Measurements from ENCODE around the gene BCAP31.

DNA sequence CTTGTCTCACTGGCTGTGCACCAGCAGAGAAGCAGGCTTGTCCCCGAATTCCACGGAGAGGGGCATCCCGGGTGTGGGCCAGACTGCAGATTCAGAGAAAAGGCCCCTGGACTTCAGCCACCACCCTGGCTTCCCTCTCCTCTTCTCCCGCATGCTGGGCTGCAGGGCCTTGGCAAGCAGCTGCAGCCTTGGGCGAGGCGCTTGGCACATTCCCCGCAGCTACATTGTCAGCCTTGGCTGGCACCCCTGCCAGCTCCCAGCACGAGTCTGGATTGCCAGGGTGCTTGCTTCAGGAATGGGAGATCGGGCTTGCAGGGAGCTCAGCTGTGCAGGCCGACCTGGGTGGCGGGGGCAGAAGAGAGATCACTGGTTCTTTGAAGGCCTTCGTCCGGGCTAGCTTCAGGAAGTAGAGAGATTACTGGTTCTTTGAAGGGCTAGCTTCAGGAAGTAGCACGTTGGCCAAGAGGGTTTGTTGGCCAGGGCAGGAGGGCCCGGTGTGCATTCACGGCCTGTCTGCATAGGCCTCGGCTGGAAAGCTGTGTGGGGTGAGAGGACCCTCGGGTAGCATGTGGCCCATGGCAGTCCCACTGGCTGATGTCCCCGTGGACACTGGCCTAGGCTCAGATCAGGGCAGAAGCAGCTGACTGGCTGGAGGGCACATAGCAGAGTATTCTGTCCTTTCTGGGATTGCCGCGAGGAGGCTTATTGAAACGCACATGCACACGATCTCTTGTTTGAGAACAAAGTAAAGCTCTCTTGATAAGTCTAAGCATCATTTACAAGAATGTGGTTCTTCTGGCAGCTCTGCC is 3.1 kb upstream of the BCAP31 start:
- TF ChIP-seq, protein P1, sequence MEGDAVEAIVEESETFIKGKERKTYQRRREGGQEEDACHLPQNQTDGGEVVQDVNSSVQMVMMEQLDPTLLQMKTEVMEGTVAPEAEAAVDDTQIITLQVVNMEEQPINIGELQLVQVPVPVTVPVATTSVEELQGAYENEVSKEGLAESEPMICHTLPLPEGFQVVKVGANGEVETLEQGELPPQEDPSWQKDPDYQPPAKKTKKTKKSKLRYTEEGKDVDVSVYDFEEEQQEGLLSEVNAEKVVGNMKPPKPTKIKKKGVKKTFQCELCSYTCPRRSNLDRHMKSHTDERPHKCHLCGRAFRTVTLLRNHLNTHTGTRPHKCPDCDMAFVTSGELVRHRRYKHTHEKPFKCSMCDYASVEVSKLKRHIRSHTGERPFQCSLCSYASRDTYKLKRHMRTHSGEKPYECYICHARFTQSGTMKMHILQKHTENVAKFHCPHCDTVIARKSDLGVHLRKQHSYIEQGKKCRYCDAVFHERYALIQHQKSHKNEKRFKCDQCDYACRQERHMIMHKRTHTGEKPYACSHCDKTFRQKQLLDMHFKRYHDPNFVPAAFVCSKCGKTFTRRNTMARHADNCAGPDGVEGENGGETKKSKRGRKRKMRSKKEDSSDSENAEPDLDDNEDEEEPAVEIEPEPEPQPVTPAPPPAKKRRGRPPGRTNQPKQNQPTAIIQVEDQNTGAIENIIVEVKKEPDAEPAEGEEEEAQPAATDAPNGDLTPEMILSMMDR (conservative IDR thresholded peaks at IDR 0.05 in 1 of 2, IDR thresholded peaks at IDR 0.05 in 1 of 2; ENCODE audit: low read depth in 1 of 2, low read length in 2 of 2) = no peak
- TF ChIP-seq EZH2 (IDR thresholded peaks at IDR 0.05; ENCODE audit: low read length, missing control alignments) = no peak
